ENCODE results near the gene ALDH1A2.
"Not testable (repeated sequence)": the region's sequence is repeated elsewhere in the genome, so short reads cannot be mapped to it uniquely, and the experiment has no call there.

DNA sequence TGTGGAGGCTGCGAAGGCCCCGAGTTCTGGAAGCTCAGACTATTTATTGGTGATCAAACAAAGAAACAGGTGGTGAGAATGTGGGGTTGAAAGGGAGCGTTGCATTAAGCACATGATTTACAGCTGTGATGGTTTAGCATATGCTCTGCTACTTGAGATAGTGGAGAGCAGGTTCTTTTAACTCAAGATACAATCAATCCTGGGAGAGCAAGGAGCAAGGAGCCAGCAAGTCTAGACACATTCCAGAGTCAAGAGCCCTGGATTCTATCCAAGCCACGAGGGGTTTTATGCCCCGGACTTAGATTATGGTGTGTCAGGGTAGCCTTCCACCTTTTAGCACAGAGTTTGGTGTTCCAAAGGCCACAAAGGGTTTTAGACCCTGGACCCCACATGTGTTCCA, 47.8 kb upstream of the ALDH1A2 start:
- not testable (repeated sequence) for TF ChIP-seq POLR2A, CTCF (IDR thresholded peaks at IDR 0.05)

Measured in adrenal gland (tissue), 5 donors.